Thoracic aorta (tissue), 2 donors: Measurements from ENCODE around the gene RAPGEF3. TPM values are rescaled to one million over a fixed set of nuclear protein-coding genes. Genes with fewer than 3 reads are reported as not detected.

Experiments
- ATAC-seq: fragments of 150-250 bp; one replicate; pipeline ENCODE4 v1.8.0; 2017; ENCODE audit warnings: low read depth; ENCODE audit not compliant: insufficient number of reproducible peaks, low FRiP score
- DNase-seq: peaks from one replicate; pipeline ENCODE4 v3.0.0-alpha.2; 2020; ENCODE audit warnings: low spot score
- H3K27ac ChIP-seq, 2 donors: fragments of 200-600 bp; sonication (generic); 1 replicate in 1 of 2; 2 replicates in 1 of 2; pipeline ENCODE4 v1.5.1; 2016; ENCODE audit warnings: mild to moderate bottlenecking in 2 of 2, moderate library complexity in 2 of 2
- H3K27me3 ChIP-seq: fragments of 200-600 bp; sonication (generic); replicated peaks from 2 replicates; pipeline ENCODE4 v1.6.0; 2016; ENCODE audit warnings: mild to moderate bottlenecking; ENCODE audit not compliant: insufficient read depth
- H3K36me3 ChIP-seq: fragments of 200-600 bp; sonication (generic); one replicate; pipeline ENCODE4 v1.5.1; 2016
- H3K4me1 ChIP-seq, 2 donors: fragments of 200-600 bp; sonication (generic); 1 replicate in 1 of 2; 2 replicates in 1 of 2; pipeline versions ENCODE4 v1.5.1 to v1.6.0; 2016; ENCODE audit warnings: low read depth in 2 of 2, mild to moderate bottlenecking in 1 of 2; ENCODE audit not compliant: control insufficient read depth in 1 of 2
- H3K4me3 ChIP-seq: fragments of 200-600 bp; sonication (generic); 2 replicates; pipeline ENCODE4 v1.5.1; 2016; ENCODE audit warnings: mild to moderate bottlenecking
- H3K9me3 ChIP-seq: fragments of 200-600 bp; sonication (generic); 2 replicates; pipeline ENCODE4 v1.5.1; 2016
- CTCF ChIP-seq: fragments of 200-600 bp; sonication (generic); IDR thresholded peaks from one replicate; pipeline ENCODE4 v1.5.1; 2019; ENCODE audit warnings: antibody characterized with exemption
- total RNA-seq, 2 donors: library from RNA; depleted of rRNA; stranded (reverse); fragments of >200 nt; gene quantifications; one replicate each; pipeline versions ENCODE4 v1.1.0 to v1.2.3, GENCODE V29; 2016

Gene RAPGEF3
- total RNA-seq, 2 donors from 2014 or later: 40.9 to 77.4 TPM

GRCh38 chr12:47744778-47745436 lies 13.8 kb downstream of the RAPGEF3 start:
- Histone ChIP-seq H3K9me3 (no peaks in the 10 kb centered on the region), H3K4me3 (no peak overlapping the region), H3K4me1 (peaks cover 8 to 14% of the 10 kb centered on the region in 2 donors), H3K36me3 (peaks cover 24% of the 10 kb centered on the region), H3K27me3 (no peaks in the 10 kb centered on the region), H3K27ac (no peak overlapping the region)
- no peak for DNase-seq
- ATAC-seq: no peak
- no peak for TF ChIP-seq CTCF

- no peak for DNase-seq
- Histone ChIP-seq H3K4me3 (no peak overlapping the region), H3K27ac (no peak overlapping the region), H3K4me1 (peaks cover 8 to 14% of the 10 kb centered on the region in 2 donors), H3K9me3 (no peaks in the 10 kb centered on the region), H3K36me3 (peaks cover 19% of the 10 kb centered on the region), H3K27me3 (no peaks in the 10 kb centered on the region)
- ATAC-seq: no peak
- no peak for TF ChIP-seq CTCF
Measured at GRCh38 chr12:47744005-47744651, 14.6 kb downstream of the RAPGEF3 start.

- no peak overlapping the region for H3K4me3 ChIP-seq
- no peak for TF ChIP-seq CTCF
- H3K4me1 ChIP-seq: peaks cover 8 to 18% of the 10 kb centered on the region in 2 donors
- no peak for ATAC-seq
- no peak for DNase-seq
- H3K27ac ChIP-seq: no peak overlapping the region
- H3K27me3 ChIP-seq: no peaks in the 10 kb centered on the region
- peaks cover 17% of the 10 kb centered on the region for H3K36me3 ChIP-seq
- no peaks in the 10 kb centered on the region for H3K9me3 ChIP-seq
Measured at GRCh38 chr12:47743311-47743860, 15.3 kb downstream of the RAPGEF3 start.

GRCh38 chr12:47742253-47742825 lies 16.3 kb downstream of the RAPGEF3 start:
- H3K4me3 ChIP-seq: no peak overlapping the region
- no peak for DNase-seq
- TF ChIP-seq CTCF: peak; percentile 97
- H3K9me3 ChIP-seq: no peaks in the 10 kb centered on the region
- no peaks in the 10 kb centered on the region for H3K27me3 ChIP-seq
- peaks cover 8% of the 10 kb centered on the region for H3K36me3 ChIP-seq
- ATAC-seq: no peak
- peaks cover 16 to 29% of the 10 kb centered on the region in 2 donors for H3K4me1 ChIP-seq
- no peak overlapping the region for H3K27ac ChIP-seq

- no peak overlapping the region for H3K4me3 ChIP-seq
- DNase-seq (no peak), ATAC-seq (no peak)
- peaks cover 24 to 39% of the 10 kb centered on the region in 2 donors for H3K4me1 ChIP-seq
- H3K27me3 ChIP-seq: no peaks in the 10 kb centered on the region
- H3K9me3 ChIP-seq: no peaks in the 10 kb centered on the region
- H3K36me3 ChIP-seq: peaks cover under 1% of the 10 kb centered on the region
- H3K27ac ChIP-seq: no peak overlapping the region
- no peak for TF ChIP-seq CTCF
Measured at GRCh38 chr12:47741340-47741703, 17.4 kb downstream of the RAPGEF3 start.
